Measurements from ENCODE around the gene TNRC6A. TPM values are rescaled to one million over a fixed set of nuclear protein-coding genes. Genes with fewer than 3 reads are reported as not detected.

TNRC6A gene
- total and polyA plus RNA-seq, 4 donors = 9.3 to 42.3 (median 22.9) TPM

DNA sequence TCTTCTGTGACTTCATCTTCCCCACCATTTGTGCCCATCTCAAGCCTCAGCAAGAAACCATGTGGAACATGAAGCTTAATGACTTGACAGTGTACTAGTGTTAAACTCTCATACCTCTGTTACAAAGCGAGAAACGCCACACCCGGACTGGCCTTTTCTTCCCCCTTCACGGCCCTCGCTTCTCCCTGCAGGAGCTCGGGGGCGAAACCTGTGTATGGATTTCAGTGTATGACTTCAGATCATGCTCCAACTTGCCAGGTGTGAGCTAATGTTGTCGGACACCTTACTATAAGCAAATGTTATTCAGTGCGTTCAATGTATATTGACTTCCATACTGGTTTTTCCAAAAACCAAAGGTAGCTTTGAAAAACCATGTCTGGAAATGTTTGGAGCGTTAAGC is 96.2 kb downstream of the TNRC6A start:
- WGBS = 96% methylated on average over 10 of the region's 10 CpGs
- Histone ChIP-seq H3K27ac (ENCODE audit: low read depth in 1 of 2, low read length in 2 of 2) (no peak overlapping the region), H3K27me3 (ENCODE audit: control insufficient read depth in 4 of 4, insufficient read depth in 4 of 4, low read length in 3 of 4) (no peaks in the 10 kb centered on the region), H3K9ac (ENCODE audit: low read depth in 1 of 2, low read length in 2 of 2) (no peak overlapping the region), H3K36me3 (ENCODE audit: control insufficient read depth in 4 of 4, insufficient read depth in 3 of 4, low read depth in 1 of 4, low read length in 3 of 4) (peaks cover 21 to 61% (median 45%) of the 10 kb centered on the region in 4 donors), H3K9me3 (ENCODE audit: control insufficient read depth in 4 of 4, low read length in 3 of 4) (no peaks in the 10 kb centered on the region), H3K4me1 (ENCODE audit: control insufficient read depth in 4 of 4, insufficient read depth in 4 of 4, low read length in 3 of 4) (no peaks in the 10 kb centered on the region), H3K4me3 (ENCODE audit: low read depth in 1 of 3, low read length in 3 of 3) (no peak overlapping the region)
- TF ChIP-seq FOXA1 (IDR thresholded peaks at IDR 0.05) (no peak), JUND (IDR thresholded peaks at IDR 0.05) (no peak), EGR1 (IDR thresholded peaks at IDR 0.05; ENCODE audit: low read depth in 2 of 2) (no peak), SP1 (IDR thresholded peaks at IDR 0.05) (no peak), FOXA2 (IDR thresholded peaks at IDR 0.05) (no peak), GABPA (IDR thresholded peaks at IDR 0.05 in 1 of 2, conservative IDR thresholded peaks at IDR 0.05 in 1 of 2) (no peak), RAD21 (IDR thresholded peaks at IDR 0.05) (no peak), HNF4A (conservative IDR thresholded peaks at IDR 0.05) (no peak), RXRA (IDR thresholded peaks at IDR 0.05) (no peak), HNF4G (IDR thresholded peaks at IDR 0.05) (no peak)
- TF ChIP-seq, protein P1, sequence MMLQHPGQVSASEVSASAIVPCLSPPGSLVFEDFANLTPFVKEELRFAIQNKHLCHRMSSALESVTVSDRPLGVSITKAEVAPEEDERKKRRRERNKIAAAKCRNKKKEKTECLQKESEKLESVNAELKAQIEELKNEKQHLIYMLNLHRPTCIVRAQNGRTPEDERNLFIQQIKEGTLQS (IDR thresholded peaks at IDR 0.05) = no peak
- TF ChIP-seq, protein P2, sequence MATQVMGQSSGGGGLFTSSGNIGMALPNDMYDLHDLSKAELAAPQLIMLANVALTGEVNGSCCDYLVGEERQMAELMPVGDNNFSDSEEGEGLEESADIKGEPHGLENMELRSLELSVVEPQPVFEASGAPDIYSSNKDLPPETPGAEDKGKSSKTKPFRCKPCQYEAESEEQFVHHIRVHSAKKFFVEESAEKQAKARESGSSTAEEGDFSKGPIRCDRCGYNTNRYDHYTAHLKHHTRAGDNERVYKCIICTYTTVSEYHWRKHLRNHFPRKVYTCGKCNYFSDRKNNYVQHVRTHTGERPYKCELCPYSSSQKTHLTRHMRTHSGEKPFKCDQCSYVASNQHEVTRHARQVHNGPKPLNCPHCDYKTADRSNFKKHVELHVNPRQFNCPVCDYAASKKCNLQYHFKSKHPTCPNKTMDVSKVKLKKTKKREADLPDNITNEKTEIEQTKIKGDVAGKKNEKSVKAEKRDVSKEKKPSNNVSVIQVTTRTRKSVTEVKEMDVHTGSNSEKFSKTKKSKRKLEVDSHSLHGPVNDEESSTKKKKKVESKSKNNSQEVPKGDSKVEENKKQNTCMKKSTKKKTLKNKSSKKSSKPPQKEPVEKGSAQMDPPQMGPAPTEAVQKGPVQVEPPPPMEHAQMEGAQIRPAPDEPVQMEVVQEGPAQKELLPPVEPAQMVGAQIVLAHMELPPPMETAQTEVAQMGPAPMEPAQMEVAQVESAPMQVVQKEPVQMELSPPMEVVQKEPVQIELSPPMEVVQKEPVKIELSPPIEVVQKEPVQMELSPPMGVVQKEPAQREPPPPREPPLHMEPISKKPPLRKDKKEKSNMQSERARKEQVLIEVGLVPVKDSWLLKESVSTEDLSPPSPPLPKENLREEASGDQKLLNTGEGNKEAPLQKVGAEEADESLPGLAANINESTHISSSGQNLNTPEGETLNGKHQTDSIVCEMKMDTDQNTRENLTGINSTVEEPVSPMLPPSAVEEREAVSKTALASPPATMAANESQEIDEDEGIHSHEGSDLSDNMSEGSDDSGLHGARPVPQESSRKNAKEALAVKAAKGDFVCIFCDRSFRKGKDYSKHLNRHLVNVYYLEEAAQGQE (IDR thresholded peaks at IDR 0.05) = no peak
- TF ChIP-seq, protein P3, sequence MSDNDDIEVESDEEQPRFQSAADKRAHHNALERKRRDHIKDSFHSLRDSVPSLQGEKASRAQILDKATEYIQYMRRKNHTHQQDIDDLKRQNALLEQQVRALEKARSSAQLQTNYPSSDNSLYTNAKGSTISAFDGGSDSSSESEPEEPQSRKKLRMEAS (IDR thresholded peaks at IDR 0.05) = no peak
- TF ChIP-seq, protein P4, sequence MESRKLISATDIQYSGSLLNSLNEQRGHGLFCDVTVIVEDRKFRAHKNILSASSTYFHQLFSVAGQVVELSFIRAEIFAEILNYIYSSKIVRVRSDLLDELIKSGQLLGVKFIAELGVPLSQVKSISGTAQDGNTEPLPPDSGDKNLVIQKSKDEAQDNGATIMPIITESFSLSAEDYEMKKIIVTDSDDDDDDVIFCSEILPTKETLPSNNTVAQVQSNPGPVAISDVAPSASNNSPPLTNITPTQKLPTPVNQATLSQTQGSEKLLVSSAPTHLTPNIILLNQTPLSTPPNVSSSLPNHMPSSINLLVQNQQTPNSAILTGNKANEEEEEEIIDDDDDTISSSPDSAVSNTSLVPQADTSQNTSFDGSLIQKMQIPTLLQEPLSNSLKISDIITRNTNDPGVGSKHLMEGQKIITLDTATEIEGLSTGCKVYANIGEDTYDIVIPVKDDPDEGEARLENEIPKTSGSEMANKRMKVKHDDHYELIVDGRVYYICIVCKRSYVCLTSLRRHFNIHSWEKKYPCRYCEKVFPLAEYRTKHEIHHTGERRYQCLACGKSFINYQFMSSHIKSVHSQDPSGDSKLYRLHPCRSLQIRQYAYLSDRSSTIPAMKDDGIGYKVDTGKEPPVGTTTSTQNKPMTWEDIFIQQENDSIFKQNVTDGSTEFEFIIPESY (IDR thresholded peaks at IDR 0.05) = no peak
- no peak for DNase-seq (ENCODE audit: low spot score)

DNA sequence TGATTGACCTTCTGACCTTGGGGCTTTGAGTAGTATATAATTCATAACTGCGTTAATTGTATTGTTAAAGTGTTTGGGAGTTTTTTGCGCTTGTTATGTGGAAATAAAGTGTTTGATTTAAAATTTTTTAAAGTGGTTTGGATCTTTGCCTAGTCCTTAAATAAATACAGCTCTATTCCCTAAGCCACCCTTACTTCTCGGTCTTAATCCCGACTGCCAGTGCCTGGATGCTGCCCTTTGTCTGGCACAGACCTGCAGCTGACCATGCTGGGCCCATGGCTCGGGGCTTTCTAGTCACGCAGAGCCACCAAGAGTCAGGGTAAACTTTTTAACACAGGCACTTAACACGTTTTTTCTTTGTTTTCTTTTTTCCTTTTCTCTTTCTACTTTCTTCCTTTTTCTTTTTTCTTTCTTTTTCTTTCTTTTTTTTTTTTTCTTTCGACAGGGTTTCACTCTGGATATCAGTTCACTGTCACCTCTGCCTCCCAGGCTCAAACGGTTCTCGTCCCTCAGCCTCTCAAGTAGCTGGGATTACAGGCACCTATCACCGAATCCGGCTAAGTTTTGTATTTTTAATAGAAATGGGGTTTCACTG is 96.7 kb downstream of the TNRC6A start:
- H3K9ac ChIP-seq (ENCODE audit: low read depth in 1 of 2, low read length in 2 of 2) = no peak overlapping the region
- H3K27me3 ChIP-seq (ENCODE audit: control insufficient read depth in 4 of 4, insufficient read depth in 4 of 4, low read length in 3 of 4) = no peaks in the 10 kb centered on the region
- no peak overlapping the region for H3K4me3 ChIP-seq (ENCODE audit: low read depth in 1 of 3, low read length in 3 of 3)
- no peaks in the 10 kb centered on the region for H3K4me1 ChIP-seq (ENCODE audit: control insufficient read depth in 4 of 4, insufficient read depth in 4 of 4, low read length in 3 of 4)
- no peak for DNase-seq (ENCODE audit: low spot score)
- 93% methylated on average over 12 of the region's 12 CpGs for WGBS
- no peak overlapping the region for H3K27ac ChIP-seq (ENCODE audit: low read depth in 1 of 2, low read length in 2 of 2)
- no peaks in the 10 kb centered on the region for H3K9me3 ChIP-seq (ENCODE audit: control insufficient read depth in 4 of 4, low read length in 3 of 4)
- TF ChIP-seq TAF1 (conservative IDR thresholded peaks at IDR 0.05) (no peak), FOXA1 (IDR thresholded peaks at IDR 0.05) (no peak), FOXA2 (IDR thresholded peaks at IDR 0.05) (no peak), HNF4G (IDR thresholded peaks at IDR 0.05) (no peak)
- H3K36me3 ChIP-seq (ENCODE audit: control insufficient read depth in 4 of 4, insufficient read depth in 3 of 4, low read depth in 1 of 4, low read length in 3 of 4) = peaks cover 21 to 57% (median 41%) of the 10 kb centered on the region in 4 donors

Data from liver (tissue), 9 donors.